Measurements from ENCODE around the gene RARA.

DNA sequence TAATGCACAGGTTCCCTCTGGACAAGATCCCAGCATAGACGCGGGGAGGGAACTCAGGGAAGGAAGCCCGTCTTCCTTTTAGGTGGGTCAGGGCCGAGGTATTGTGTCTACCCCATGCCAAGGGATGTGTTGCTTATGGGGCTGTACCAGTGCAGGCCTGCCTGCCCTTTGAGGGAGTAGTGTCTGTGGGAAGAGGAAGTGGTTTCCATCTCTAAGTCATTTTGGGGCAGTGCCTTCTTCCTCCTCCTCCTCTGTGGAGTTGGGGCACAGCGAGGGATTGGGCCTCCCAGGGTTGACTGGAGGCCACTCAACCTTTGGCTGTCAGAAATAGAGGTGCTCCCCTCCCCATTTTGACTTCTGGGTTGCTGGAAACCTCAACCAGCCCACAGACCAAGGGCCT is 29.1 kb downstream of the RARA start:
- TF ChIP-seq ISL1 (CRISPR knock-in tag; IDR thresholded peaks at IDR 0.05) (no peak), OSR1 (CRISPR knock-in tag; IDR thresholded peaks at IDR 0.05) (no peak), BACH2 (CRISPR knock-in tag; IDR thresholded peaks at IDR 0.05; ENCODE audit: borderline replicate concordance) (no peak)
- TF ChIP-seq, protein P1, sequence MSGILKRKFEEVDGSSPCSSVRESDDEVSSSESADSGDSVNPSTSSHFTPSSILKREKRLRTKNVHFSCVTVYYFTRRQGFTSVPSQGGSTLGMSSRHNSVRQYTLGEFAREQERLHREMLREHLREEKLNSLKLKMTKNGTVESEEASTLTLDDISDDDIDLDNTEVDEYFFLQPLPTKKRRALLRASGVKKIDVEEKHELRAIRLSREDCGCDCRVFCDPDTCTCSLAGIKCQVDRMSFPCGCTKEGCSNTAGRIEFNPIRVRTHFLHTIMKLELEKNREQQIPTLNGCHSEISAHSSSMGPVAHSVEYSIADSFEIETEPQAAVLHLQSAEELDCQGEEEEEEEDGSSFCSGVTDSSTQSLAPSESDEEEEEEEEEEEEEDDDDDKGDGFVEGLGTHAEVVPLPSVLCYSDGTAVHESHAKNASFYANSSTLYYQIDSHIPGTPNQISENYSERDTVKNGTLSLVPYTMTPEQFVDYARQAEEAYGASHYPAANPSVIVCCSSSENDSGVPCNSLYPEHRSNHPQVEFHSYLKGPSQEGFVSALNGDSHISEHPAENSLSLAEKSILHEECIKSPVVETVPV (CRISPR knock-in tag; IDR thresholded peaks at IDR 0.05), result no peak
- TF ChIP-seq, protein P2, sequence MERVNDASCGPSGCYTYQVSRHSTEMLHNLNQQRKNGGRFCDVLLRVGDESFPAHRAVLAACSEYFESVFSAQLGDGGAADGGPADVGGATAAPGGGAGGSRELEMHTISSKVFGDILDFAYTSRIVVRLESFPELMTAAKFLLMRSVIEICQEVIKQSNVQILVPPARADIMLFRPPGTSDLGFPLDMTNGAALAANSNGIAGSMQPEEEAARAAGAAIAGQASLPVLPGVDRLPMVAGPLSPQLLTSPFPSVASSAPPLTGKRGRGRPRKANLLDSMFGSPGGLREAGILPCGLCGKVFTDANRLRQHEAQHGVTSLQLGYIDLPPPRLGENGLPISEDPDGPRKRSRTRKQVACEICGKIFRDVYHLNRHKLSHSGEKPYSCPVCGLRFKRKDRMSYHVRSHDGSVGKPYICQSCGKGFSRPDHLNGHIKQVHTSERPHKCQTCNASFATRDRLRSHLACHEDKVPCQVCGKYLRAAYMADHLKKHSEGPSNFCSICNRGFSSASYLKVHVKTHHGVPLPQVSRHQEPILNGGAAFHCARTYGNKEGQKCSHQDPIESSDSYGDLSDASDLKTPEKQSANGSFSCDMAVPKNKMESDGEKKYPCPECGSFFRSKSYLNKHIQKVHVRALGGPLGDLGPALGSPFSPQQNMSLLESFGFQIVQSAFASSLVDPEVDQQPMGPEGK (CRISPR knock-in tag; IDR thresholded peaks at IDR 0.05; ENCODE audit: borderline replicate concordance), result no peak
